A549 (cell line): ENCODE results near the gene PDE1C. TPM values are rescaled to one million over a fixed set of nuclear protein-coding genes. Genes with fewer than 3 reads are reported as not detected.

Experiments
- ATAC-seq, 2 experiments: fragments of 200-7000 bp in 1 of 2; fragments of >200 bp in 1 of 2; cut with Nextera tagmentation in 1 of 2; cut with Tn5 transposase in 1 of 2; 3 replicates each; pipeline versions ENCODE4 v1.8.0 to v1.9.1; 2018 to 2020; ENCODE audit warnings: mild to moderate bottlenecking in 1 of 2, moderate library complexity in 1 of 2
- CTCF ChIA-PET: fragments of 300-600 bp; sonication (Branson Sonifier 250); formaldehyde crosslinking; extraction: SDS; loops from one replicate; lab custom pipeline; 2021; ENCODE audit warnings: antibody characterized with exemption, inconsistent platforms; lab: Yijun Ruan, JAX
- POLR2A ChIA-PET: fragments of 350-600 bp; formaldehyde crosslinking; extraction: SDS; loops from one replicate; lab custom pipeline; 2021; ENCODE audit warnings: antibody characterized with exemption, inconsistent platforms; lab: Yijun Ruan, JAX
- DNase-seq, 2 experiments: peaks; one replicate each; pipeline versions ENCODE4 v3.0.0 to v3.0.0-alpha.2; 2011 to 2016; ENCODE audit warnings: low read depth in 1 of 2, low spot score in 1 of 2
- FAIRE-seq: peaks from 2 replicates; lab custom pipeline; 2011; peaks lifted over from hg19 to GRCh38; lab: Jason Lieb, UNC
- H3K27ac ChIP-seq, 2 experiments: fragments of >200 bp; sonication (Bioruptor Twin); formaldehyde crosslinking; 3 replicates each; pipeline ENCODE4 v1.5.1; 2016 to 2017
- H3K4me1 ChIP-seq: fragments of >200 bp; sonication (Bioruptor Twin); formaldehyde crosslinking; 3 replicates; pipeline ENCODE4 v1.6.1; 2016
- H3K4me2 ChIP-seq: fragments of >200 bp; sonication (Bioruptor Twin); formaldehyde crosslinking; 3 replicates; pipeline ENCODE4 v1.6.1; 2016
- H3K4me3 ChIP-seq: fragments of >200 bp; sonication (Bioruptor Twin); formaldehyde crosslinking; 3 replicates; pipeline ENCODE4 v1.5.1; 2016
- H3K9me3 ChIP-seq: fragments of >200 bp; sonication (Bioruptor Twin); formaldehyde crosslinking; 3 replicates; pipeline ENCODE4 v1.6.1; 2016
- EHF ChIP-seq: fragments of 250-450 bp; sonication (Bioruptor Pico); IDR thresholded peaks from 2 replicates; pipeline ENCODE4 v1.5.0; 2020; ENCODE audit warnings: mild to moderate bottlenecking
- EHMT2 ChIP-seq: fragments of 200-600 bp; sonication (generic); IDR thresholded peaks from 2 replicates; pipeline ENCODE4 v1.6.1; 2016; ENCODE audit warnings: antibody characterized with exemption, low read depth, mild to moderate bottlenecking, moderate library complexity
- ELK1 ChIP-seq: fragments of 150-350 bp; IDR thresholded peaks from 2 replicates; pipeline ENCODE4 v1.6.1; 2014; ENCODE audit warnings: low read depth, mild to moderate bottlenecking, low read length
- EP300 ChIP-seq, 2 experiments: fragments of >200 bp; sonication (Bioruptor Twin); formaldehyde crosslinking; IDR thresholded peaks; 2 replicates in 1 of 2; 3 replicates in 1 of 2; pipeline ENCODE4 v1.6.1; 2016 to 2017
- KDM1A ChIP-seq: fragments of 200-600 bp; sonication (generic); IDR thresholded peaks from 2 replicates; pipeline ENCODE4 v1.6.1; 2016; ENCODE audit warnings: low read depth, mild to moderate bottlenecking
- MAX ChIP-seq: IDR thresholded peaks from 2 replicates; pipeline ENCODE4 v1.6.1; 2012
- PHF8 ChIP-seq: fragments of 200-600 bp; sonication (generic); IDR thresholded peaks from 2 replicates; pipeline ENCODE4 v1.6.1; 2016; ENCODE audit warnings: low read depth, mild to moderate bottlenecking, antibody characterized with exemption, moderate library complexity, borderline replicate concordance
- RNF2 ChIP-seq: fragments of 200-600 bp; sonication (generic); IDR thresholded peaks from 2 replicates; pipeline ENCODE4 v1.6.1; 2016; ENCODE audit warnings: low read depth, mild to moderate bottlenecking, antibody characterized with exemption, moderate library complexity, borderline replicate concordance
- TFCP2L1 ChIP-seq: fragments of 250-450 bp; sonication (Bioruptor Pico); IDR thresholded peaks from 2 replicates; pipeline ENCODE4 v1.5.0; 2021; ENCODE audit warnings: mild to moderate bottlenecking
- ZFP36 ChIP-seq: fragments of 450-650 bp; IDR thresholded peaks from 2 replicates; pipeline ENCODE4 v1.6.1; 2014; ENCODE audit warnings: borderline replicate concordance; ENCODE audit not compliant: partially characterized antibody
- WGBS: methylation state at CpG from one replicate; pipeline ENCODE4 v1.1.6; 2017; ENCODE audit errors: missing lambda C conversion rate; 5-methylcytosine and 5-hydroxymethylcytosine counted together
- polyA plus RNA-seq, 4 experiments: library from polyadenylated mRNA; depleted of rRNA in 3 of 4; stranded (reverse); fragments of >200 nt; fragmentation: RNase III in 1 of 4; extraction: RNeasy Plus Mini Kit Qiagen cat#74134 plus additional on column Dnase treatment in 1 of 4; gene quantifications; 2 replicates in 3 of 4; 3 replicates in 1 of 4; pipeline ENCODE4 v1.2.3, GENCODE V29; 2011 to 2017
- TF ChIP-seq, protein P1 (sequence below): fragments of 250-450 bp; sonication (Bioruptor Pico); IDR thresholded peaks from 2 replicates; pipeline ENCODE4 v1.5.0; 2020; ENCODE audit warnings: low read depth, mild to moderate bottlenecking, moderate library complexity
- TF ChIP-seq, protein P2 (sequence below): IDR thresholded peaks from 2 replicates; pipeline ENCODE4 v1.6.1; 2012; ENCODE audit warnings: low read depth, borderline replicate concordance
- TF ChIP-seq, protein P3 (sequence below): fragments of 450-650 bp; IDR thresholded peaks from 2 replicates; pipeline ENCODE4 v1.6.1; 2014; ENCODE audit warnings: antibody characterized with exemption

PDE1C gene
- polyA plus RNA-seq, 2 of the 4 experiments (the other 2 are of a cell fraction): 8.0 to 11.0 TPM

DNA sequence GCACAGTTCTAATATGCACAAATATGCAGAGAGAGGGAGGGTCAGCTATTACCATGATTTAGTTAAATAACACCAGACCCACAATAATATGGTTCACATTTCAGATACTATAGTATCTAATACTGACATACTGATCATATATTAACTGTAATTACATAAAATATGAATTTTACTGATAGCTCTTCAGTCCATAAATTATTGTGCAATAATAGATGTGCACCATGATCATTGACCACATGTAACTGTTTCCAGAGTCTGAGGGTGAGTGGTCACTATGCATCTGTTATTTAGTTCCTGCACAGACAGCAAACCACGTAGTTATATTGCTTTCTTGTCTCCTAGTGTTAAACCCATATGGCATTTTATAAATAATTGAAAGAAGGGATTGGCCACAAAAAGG is 353.9 kb downstream of the PDE1C start:
- ATAC-seq: no peak
- ChIA-PET CTCF (interaction anchor here (0.8 kb wide), 1 partner anchor 582 kb away, joined by 3 read pairs; no protein-coding TSS in a partner anchor), POLR2A (no interaction called here)
- no peak for FAIRE-seq
- no peaks in the 10 kb centered on the region for H3K4me1 ChIP-seq
- DNase-seq: no peak
- no peak overlapping the region for H3K27ac ChIP-seq
- WGBS: 6% methylated on average over 1 of the region's 1 CpG
- no peak overlapping the region for H3K4me3 ChIP-seq
- TF ChIP-seq MAX (no peak), PHF8 (no peak), EHF (no peak), RNF2 (no peak), ZFP36 (no peak)
- H3K4me2 ChIP-seq: no peak overlapping the region
- H3K9me3 ChIP-seq: no peaks in the 10 kb centered on the region

DNA sequence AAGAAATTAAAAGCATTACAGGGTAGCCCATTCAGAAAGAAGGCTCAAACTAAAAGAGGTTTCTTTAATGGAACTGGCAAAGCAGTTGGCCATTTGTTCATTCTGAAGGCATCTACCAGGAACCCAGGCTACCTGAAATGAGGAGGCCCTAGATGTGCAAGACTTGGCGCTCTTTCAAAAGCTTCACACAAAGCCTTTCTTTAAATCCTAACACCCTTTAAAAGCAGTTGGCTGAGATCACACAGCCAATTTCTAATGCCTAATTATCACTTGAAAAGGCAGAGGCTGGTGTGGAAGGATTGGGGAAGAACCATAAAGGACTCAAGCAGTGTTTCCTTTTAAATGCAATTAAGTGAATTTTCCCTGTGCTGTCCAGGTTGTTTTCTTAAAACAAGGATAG is 360.0 kb downstream of the PDE1C start:
- FAIRE-seq (no peak), DNase-seq (no peak), ATAC-seq (no peak)
- Histone ChIP-seq H3K27ac (no peak overlapping the region), H3K9me3 (no peaks in the 10 kb centered on the region), H3K4me2 (no peak overlapping the region), H3K4me1 (no peaks in the 10 kb centered on the region), H3K4me3 (no peak overlapping the region)
- POLR2A ChIA-PET: no interaction called here
- WGBS: 95% methylated on average over 1 of the region's 1 CpG
- no peak for TF ChIP-seq KDM1A
- TF ChIP-seq, protein P1, sequence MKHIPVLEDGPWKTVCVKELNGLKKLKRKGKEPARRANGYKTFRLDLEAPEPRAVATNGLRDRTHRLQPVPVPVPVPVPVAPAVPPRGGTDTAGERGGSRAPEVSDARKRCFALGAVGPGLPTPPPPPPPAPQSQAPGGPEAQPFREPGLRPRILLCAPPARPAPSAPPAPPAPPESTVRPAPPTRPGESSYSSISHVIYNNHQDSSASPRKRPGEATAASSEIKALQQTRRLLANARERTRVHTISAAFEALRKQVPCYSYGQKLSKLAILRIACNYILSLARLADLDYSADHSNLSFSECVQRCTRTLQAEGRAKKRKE (CRISPR knock-in tag): no peak
- TF ChIP-seq, protein P2, sequence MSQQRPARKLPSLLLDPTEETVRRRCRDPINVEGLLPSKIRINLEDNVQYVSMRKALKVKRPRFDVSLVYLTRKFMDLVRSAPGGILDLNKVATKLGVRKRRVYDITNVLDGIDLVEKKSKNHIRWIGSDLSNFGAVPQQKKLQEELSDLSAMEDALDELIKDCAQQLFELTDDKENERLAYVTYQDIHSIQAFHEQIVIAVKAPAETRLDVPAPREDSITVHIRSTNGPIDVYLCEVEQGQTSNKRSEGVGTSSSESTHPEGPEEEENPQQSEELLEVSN: no peak
- CTCF ChIA-PET: no interaction called here

- POLR2A ChIA-PET: no interaction called here
- DNase-seq (no peak), FAIRE-seq (no peak), ATAC-seq (no peak)
- TF ChIP-seq EHF (no peak), EP300 (IDR thresholded peaks at IDR 0.05) (no peak), EHMT2 (no peak)
- TF ChIP-seq, protein P2: no peak
- TF ChIP-seq, protein P3, sequence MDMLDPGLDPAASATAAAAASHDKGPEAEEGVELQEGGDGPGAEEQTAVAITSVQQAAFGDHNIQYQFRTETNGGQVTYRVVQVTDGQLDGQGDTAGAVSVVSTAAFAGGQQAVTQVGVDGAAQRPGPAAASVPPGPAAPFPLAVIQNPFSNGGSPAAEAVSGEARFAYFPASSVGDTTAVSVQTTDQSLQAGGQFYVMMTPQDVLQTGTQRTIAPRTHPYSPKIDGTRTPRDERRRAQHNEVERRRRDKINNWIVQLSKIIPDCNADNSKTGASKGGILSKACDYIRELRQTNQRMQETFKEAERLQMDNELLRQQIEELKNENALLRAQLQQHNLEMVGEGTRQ: no peak
- Histone ChIP-seq H3K4me1 (no peaks in the 10 kb centered on the region), H3K4me3 (no peak overlapping the region), H3K9me3 (no peaks in the 10 kb centered on the region), H3K4me2 (no peak overlapping the region), H3K27ac (no peak overlapping the region)
- 13% methylated on average over 5 of the region's 5 CpGs for WGBS
- CTCF ChIA-PET: no interaction called here
These were observed 363.1 kb downstream of the PDE1C start for GRCh38 chr7:31707089-31707488.

DNA sequence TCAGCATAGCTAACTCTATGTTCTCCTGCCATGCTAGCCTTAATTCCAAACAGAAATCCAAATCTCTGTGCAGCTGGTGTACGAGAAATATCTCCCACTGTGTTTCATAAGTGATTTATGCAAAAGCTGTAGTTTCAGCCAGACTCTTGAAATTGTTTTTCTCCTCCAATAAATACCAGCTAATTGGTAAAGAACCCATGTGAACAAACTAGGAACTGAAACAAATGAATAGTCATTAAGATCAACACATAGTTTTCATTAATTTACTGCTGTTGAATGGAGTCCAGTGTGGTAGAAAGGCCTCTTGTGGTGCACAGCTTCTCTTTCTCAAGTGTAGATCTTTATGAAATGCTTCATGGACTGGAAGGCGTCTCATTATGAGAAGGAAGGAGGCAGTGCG is 364.8 kb downstream of the PDE1C start:
- Histone ChIP-seq H3K4me3 (no peak overlapping the region), H3K27ac (no peak overlapping the region)
- WGBS: 55% methylated on average over 3 of the region's 3 CpGs
- POLR2A ChIA-PET: no interaction called here
- CTCF ChIA-PET: interaction anchor here (1.0 to 1.1 kb wide), 2 partner anchors 39 to 72 kb away, joined by 3 to 4 read pairs; no protein-coding TSS in a partner anchor
- TF ChIP-seq TFCP2L1 (CRISPR knock-in tag): no peak
- TF ChIP-seq ELK1: no peak
- TF ChIP-seq, all 56 proteins: peak for 0
- no peaks in the 10 kb centered on the region for H3K4me1 ChIP-seq
- H3K4me2 ChIP-seq: no peak overlapping the region
- no peak for DNase-seq
- H3K9me3 ChIP-seq: no peaks in the 10 kb centered on the region
- FAIRE-seq: no peak
- no peak for ATAC-seq
